SU-DHL-6 (cell line): ENCODE data around the gene SULT2B1.

Experiments used
- EZH2phosphoT487 ChIP-seq: fragments of 200-600 bp; sonication (generic), shearing (Covaris generic); conservative IDR thresholded peaks from 2 replicates; pipeline ENCODE4 v1.6.1; 2018; ENCODE audit warnings: mild to moderate bottlenecking, antibody characterized with exemption, low read length, moderate library complexity, mixed read lengths
- TF ChIP-seq, protein P1 (sequence below): fragments of 200-600 bp; sonication (generic); IDR thresholded peaks from one replicate; pipeline ENCODE4 v1.5.1; 2017; ENCODE audit warnings: antibody characterized with exemption, mild to moderate bottlenecking, low read length, moderate library complexity; ENCODE audit not compliant: insufficient read depth, poor library complexity, severe bottlenecking

DNA sequence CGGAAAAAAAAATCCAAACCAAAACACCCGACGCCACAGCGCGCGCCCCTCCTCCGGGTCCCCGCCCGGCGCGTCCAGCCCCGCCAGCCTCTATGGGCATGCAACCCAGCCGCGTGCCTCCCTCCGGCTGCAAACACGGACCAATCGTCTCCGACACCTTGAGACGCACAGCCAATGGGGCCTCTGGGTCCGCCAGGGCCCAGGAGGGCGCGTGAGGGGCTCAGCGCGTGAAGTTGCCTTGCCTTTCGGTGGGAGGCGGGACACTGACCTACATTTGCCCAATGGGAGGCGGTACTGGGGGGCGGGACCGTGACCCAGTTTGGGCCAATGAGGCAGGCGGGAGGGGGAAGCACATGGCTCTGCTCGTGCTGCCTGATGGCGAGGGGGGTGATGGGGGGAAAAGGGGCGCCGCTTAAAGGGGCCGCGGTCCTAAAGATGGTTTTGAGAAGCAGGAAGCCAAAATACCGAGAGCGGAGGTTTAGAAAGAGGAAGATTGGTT, 85.5 kb downstream of the SULT2B1 start:
- TF ChIP-seq, protein P1, sequence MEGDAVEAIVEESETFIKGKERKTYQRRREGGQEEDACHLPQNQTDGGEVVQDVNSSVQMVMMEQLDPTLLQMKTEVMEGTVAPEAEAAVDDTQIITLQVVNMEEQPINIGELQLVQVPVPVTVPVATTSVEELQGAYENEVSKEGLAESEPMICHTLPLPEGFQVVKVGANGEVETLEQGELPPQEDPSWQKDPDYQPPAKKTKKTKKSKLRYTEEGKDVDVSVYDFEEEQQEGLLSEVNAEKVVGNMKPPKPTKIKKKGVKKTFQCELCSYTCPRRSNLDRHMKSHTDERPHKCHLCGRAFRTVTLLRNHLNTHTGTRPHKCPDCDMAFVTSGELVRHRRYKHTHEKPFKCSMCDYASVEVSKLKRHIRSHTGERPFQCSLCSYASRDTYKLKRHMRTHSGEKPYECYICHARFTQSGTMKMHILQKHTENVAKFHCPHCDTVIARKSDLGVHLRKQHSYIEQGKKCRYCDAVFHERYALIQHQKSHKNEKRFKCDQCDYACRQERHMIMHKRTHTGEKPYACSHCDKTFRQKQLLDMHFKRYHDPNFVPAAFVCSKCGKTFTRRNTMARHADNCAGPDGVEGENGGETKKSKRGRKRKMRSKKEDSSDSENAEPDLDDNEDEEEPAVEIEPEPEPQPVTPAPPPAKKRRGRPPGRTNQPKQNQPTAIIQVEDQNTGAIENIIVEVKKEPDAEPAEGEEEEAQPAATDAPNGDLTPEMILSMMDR = no peak
- TF ChIP-seq EZH2phosphoT487 = no peak
